GM12872 (cell line): Measurements from ENCODE around the gene OR1L8.
"Not testable (repeated sequence)": the region's sequence is repeated elsewhere in the genome, so short reads cannot be mapped to it uniquely, and the experiment has no call there.

Experiments
- CTCF ChIP-seq: IDR thresholded peaks from 3 replicates; pipeline ENCODE4 v1.5.1; 2011; ENCODE audit warnings: low read depth, mild to moderate bottlenecking, low read length, moderate library complexity; ENCODE audit not compliant: insufficient read depth

OR1L8 gene

GRCh38 chr9:122583284-122583683 lies at the start of gene OR1L8:
TSS of gene OR1L8 (minus strand) at chr9:122583384. CDS start at chr9:122568477, 14,907 bp downstream.
- TF ChIP-seq CTCF, result not testable (repeated sequence)

- no peak for TF ChIP-seq CTCF
Measured at GRCh38 chr9:122619996-122620395, 36.8 kb upstream of the OR1L8 start.

GRCh38 chr9:122614362-122614761 lies 31.2 kb upstream of the OR1L8 start, which contains the start of gene OR1Q1:
TSS of gene OR1Q1 (plus strand) at chr9:122614738. CDS start at chr9:122614738, 0 bp downstream.
- TF ChIP-seq CTCF, result no peak

GRCh38 chr9:122609804-122610203 lies 26.6 kb upstream of the OR1L8 start:
- TF ChIP-seq CTCF, result no peak

GRCh38 chr9:122606587-122606986 lies 23.4 kb upstream of the OR1L8 start:
- TF ChIP-seq CTCF, result no peak

GRCh38 chr9:122605691-122606090 lies 22.5 kb upstream of the OR1L8 start:
- TF ChIP-seq CTCF, result no peak

GRCh38 chr9:122580360-122580759 lies 2.8 kb downstream of the OR1L8 start:
- no peak for TF ChIP-seq CTCF
